RWPE2 (cell line): ENCODE data around the gene KIF3C.
"Not testable (repeated sequence)": the region's sequence is repeated elsewhere in the genome, so short reads cannot be mapped to it uniquely, and the experiment has no call there.

Experiments
- ATAC-seq: fragments of 200-7000 bp; cut with Tn5 transposase; 3 replicates; pipeline ENCODE4 v1.9.1; 2021; ENCODE audit warnings: low read depth
- DNase-seq: peaks from one replicate; pipeline ENCODE4 v3.0.0-alpha.2; 2020; ENCODE audit warnings: low spot score
- H3K27ac ChIP-seq: fragments of 450-650 bp; 2 replicates; pipeline ENCODE4 v1.5.1; 2017; ENCODE audit warnings: mild to moderate bottlenecking; ENCODE audit not compliant: poor library complexity, severe bottlenecking
- H3K27me3 ChIP-seq: fragments of 250-450 bp; sonication (Bioruptor Pico); 2 replicates; pipeline ENCODE4 v1.5.1; 2021; ENCODE audit warnings: mild to moderate bottlenecking, moderate library complexity; ENCODE audit not compliant: insufficient read depth, poor library complexity, severe bottlenecking
- H3K36me3 ChIP-seq: fragments of 250-450 bp; sonication (Bioruptor Pico); 2 replicates; pipeline ENCODE4 v1.5.1; 2020; ENCODE audit warnings: low read depth, mild to moderate bottlenecking, moderate library complexity
- H3K4me1 ChIP-seq: fragments of 250-450 bp; sonication (Bioruptor Pico); 2 replicates; pipeline ENCODE4 v1.5.1; 2021; ENCODE audit warnings: mild to moderate bottlenecking, moderate library complexity; ENCODE audit not compliant: insufficient read depth, poor library complexity, severe bottlenecking
- H3K4me3 ChIP-seq: fragments of 250-450 bp; sonication (Bioruptor Pico); 2 replicates; pipeline ENCODE4 v1.5.1; 2021; ENCODE audit warnings: mild to moderate bottlenecking, moderate library complexity; ENCODE audit not compliant: severe bottlenecking
- H3K9me3 ChIP-seq: fragments of 250-450 bp; sonication (Bioruptor Pico); 2 replicates; pipeline ENCODE4 v1.5.1; 2021; ENCODE audit warnings: mild to moderate bottlenecking, moderate library complexity; ENCODE audit not compliant: severe bottlenecking
- CTCF ChIP-seq: fragments of 450-650 bp; IDR thresholded peaks from one replicate; pipeline ENCODE4 v1.5.1; 2017; ENCODE audit warnings: mild to moderate bottlenecking, moderate library complexity; ENCODE audit not compliant: poor library complexity, severe bottlenecking

KIF3C gene

GRCh38 chr2:25920786-25921415, 61.4 kb downstream of the KIF3C start:
- Histone ChIP-seq H3K27me3 (no peaks in the 10 kb centered on the region), H3K4me1 (no peaks in the 10 kb centered on the region), H3K9me3 (no peaks in the 10 kb centered on the region), H3K36me3 (no peaks in the 10 kb centered on the region), H3K4me3 (no peak overlapping the region), H3K27ac (no peak overlapping the region)
- TF ChIP-seq CTCF = no peak
- no peak for DNase-seq
- ATAC-seq = no peak

GRCh38 chr2:25920336-25920735, 62.0 kb downstream of the KIF3C start:
- H3K4me1 ChIP-seq = no peaks in the 10 kb centered on the region
- no peak for TF ChIP-seq CTCF
- ATAC-seq = no peak
- no peak overlapping the region for H3K27ac ChIP-seq
- no peaks in the 10 kb centered on the region for H3K36me3 ChIP-seq
- no peaks in the 10 kb centered on the region for H3K9me3 ChIP-seq
- DNase-seq = no peak
- no peaks in the 10 kb centered on the region for H3K27me3 ChIP-seq
- H3K4me3 ChIP-seq = no peak overlapping the region

GRCh38 chr2:25917832-25918231, 64.5 kb downstream of the KIF3C start:
- Histone ChIP-seq H3K36me3 (no peaks in the 10 kb centered on the region), H3K27ac (no peak overlapping the region), H3K4me3 (no peak overlapping the region), H3K27me3 (no peaks in the 10 kb centered on the region), H3K9me3 (no peaks in the 10 kb centered on the region), H3K4me1 (no peaks in the 10 kb centered on the region)
- no peak for ATAC-seq
- TF ChIP-seq CTCF = no peak
- no peak for DNase-seq

GRCh38 chr2:25917411-25917810, 64.9 kb downstream of the KIF3C start:
- not testable (repeated sequence) for DNase-seq, H3K9me3 ChIP-seq, ATAC-seq, H3K27ac ChIP-seq, H3K4me1 ChIP-seq, H3K4me3 ChIP-seq, H3K36me3 ChIP-seq, H3K27me3 ChIP-seq

- not testable (repeated sequence) for H3K27me3 ChIP-seq, H3K4me3 ChIP-seq, H3K9me3 ChIP-seq, ATAC-seq, H3K36me3 ChIP-seq, H3K4me1 ChIP-seq, H3K27ac ChIP-seq, DNase-seq
Observed at GRCh38 chr2:25915944-25916772, 66.1 kb downstream of the KIF3C start.

GRCh38 chr2:25915411-25915810, 66.9 kb downstream of the KIF3C start:
- not testable (repeated sequence) for H3K4me3 ChIP-seq, DNase-seq, H3K27me3 ChIP-seq, H3K27ac ChIP-seq, H3K36me3 ChIP-seq, ATAC-seq, H3K9me3 ChIP-seq, H3K4me1 ChIP-seq

- ATAC-seq, H3K27ac ChIP-seq, H3K9me3 ChIP-seq, DNase-seq, H3K4me1 ChIP-seq, H3K4me3 ChIP-seq, H3K36me3 ChIP-seq, H3K27me3 ChIP-seq: not testable (repeated sequence)
Observed at GRCh38 chr2:25913696-25913973, 68.7 kb downstream of the KIF3C start.
